C4-2B (cell line): ENCODE results near the gene MTERF1.

Experiments used
- H3K27ac ChIP-seq: fragments of 450-650 bp; 2 replicates; pipeline ENCODE4 v1.5.1; 2017
- CTCF ChIP-seq: fragments of 450-650 bp; conservative IDR thresholded peaks from 2 replicates; pipeline ENCODE4 v1.5.1; 2017; ENCODE audit warnings: mild to moderate bottlenecking
- ZFX ChIP-seq: fragments of 450-650 bp; IDR thresholded peaks from 2 replicates; pipeline ENCODE4 v1.6.1; 2017

MTERF1 gene

GRCh38 chr7:91883676-91884362, 3.3 kb upstream of the MTERF1 start:
- H3K27ac ChIP-seq, result no peak overlapping the region
- TF ChIP-seq ZFX (no peak), CTCF (no peak)

GRCh38 chr7:91880016-91880412, 488 bp downstream of the MTERF1 start:
- H3K27ac ChIP-seq, result peak overlapping the region; percentile 82
- TF ChIP-seq ZFX (no peak), CTCF (no peak)

GRCh38 chr7:91876391-91877133, 3.9 kb downstream of the MTERF1 start:
- H3K27ac ChIP-seq, result no peak overlapping the region
- peak; percentile 31 for TF ChIP-seq CTCF
- no peak for TF ChIP-seq ZFX

- no peak for TF ChIP-seq ZFX
- no peak for TF ChIP-seq CTCF
- no peak overlapping the region for H3K27ac ChIP-seq
Measured at GRCh38 chr7:91875851-91876250, 4.7 kb downstream of the MTERF1 start.

GRCh38 chr7:91872928-91873327, 7.6 kb downstream of the MTERF1 start:
- TF ChIP-seq CTCF (no peak), ZFX (no peak)

GRCh38 chr7:91872069-91872468, 8.4 kb downstream of the MTERF1 start:
- TF ChIP-seq CTCF, result no peak
- no peak for TF ChIP-seq ZFX
- H3K27ac ChIP-seq, result no peak overlapping the region

More at GRCh38 chr7:91872928-91873327, 7.6 kb downstream of the MTERF1 start:
- no peak overlapping the region for H3K27ac ChIP-seq

GRCh38 chr7:91869661-91870060, 10.8 kb downstream of the MTERF1 start:
- H3K27ac ChIP-seq, result no peak overlapping the region
- no peak for TF ChIP-seq ZFX
- peak; percentile 24 for TF ChIP-seq CTCF
